ENCODE measurements around the gene SHC2. TPM values are rescaled to one million over a fixed set of nuclear protein-coding genes. Genes with fewer than 3 reads are reported as not detected.

Gene SHC2
- polyA plus RNA-seq, 1 of the 3 experiments (the other 2 are of a cell fraction) = 0.64 TPM

GRCh38 chr19:391207-391557, 69.7 kb downstream of the SHC2 start:
- no peaks in the 10 kb centered on the region for H3K27me3 ChIP-seq (ENCODE audit: insufficient read depth)
- no peaks in the 10 kb centered on the region for H4K20me1 ChIP-seq (ENCODE audit: insufficient read depth)
- no peak overlapping the region for H2AFZ ChIP-seq (ENCODE audit: low read depth)
- no peaks in the 10 kb centered on the region for H3K9me3 ChIP-seq
- H3K4me2 ChIP-seq = no peak overlapping the region
- H3F3A ChIP-seq (replicated peaks; ENCODE audit: insufficient read depth) = peaks cover 21% of the 10 kb centered on the region
- ChIA-PET POLR2A (no interaction called here), CTCF (no interaction called here)
- no peak for TF ChIP-seq SIN3A (IDR thresholded peaks at IDR 0.05; ENCODE audit: borderline replicate concordance, low read depth, low read length)
- TF ChIP-seq NFIC (IDR thresholded peaks at IDR 0.05; ENCODE audit: borderline replicate concordance) = no peak
- no peak for TF ChIP-seq TAF1 (IDR thresholded peaks at IDR 0.05; ENCODE audit: borderline replicate concordance, low read depth, low read length)
- no peak overlapping the region for H3K9ac ChIP-seq
- no peak overlapping the region for H3K27ac ChIP-seq (ENCODE audit: low read depth in 2 of 2, low read length in 1 of 2)
- no peak for DNase-seq
- no peaks in the 10 kb centered on the region for H3K79me2 ChIP-seq (ENCODE audit: insufficient read depth)
- WGBS (ENCODE audit: low lambda C conversion rate) = 29% methylated on average over 2 of the region's 2 CpGs
- H3K9me2 ChIP-seq = no peaks in the 10 kb centered on the region
- H3K4me1 ChIP-seq (ENCODE audit: control insufficient read depth in 1 of 2, insufficient read depth in 2 of 2, low read depth in 1 of 2, low read length in 1 of 2) = peaks cover 0 to 3% of the 10 kb centered on the region in 2 experiments; a peak in 1 of 4 replicates
- no peaks in the 10 kb centered on the region for H3K36me3 ChIP-seq (replicated peaks in 1 of 2; ENCODE audit: control insufficient read depth in 1 of 2, insufficient read depth in 2 of 2, low read length in 1 of 2)
- H3K4me3 ChIP-seq (ENCODE audit: low read depth in 2 of 2, low read length in 1 of 2) = no peak overlapping the region

GRCh38 chr19:390386-391206, 70.2 kb downstream of the SHC2 start:
- peak; percentile 39 for DNase-seq
- peaks cover 16% of the 10 kb centered on the region for H3F3A ChIP-seq (replicated peaks; ENCODE audit: insufficient read depth)
- H3K4me2 ChIP-seq = no peak overlapping the region
- 29% methylated on average over 14 of the region's 30 CpGs for WGBS (ENCODE audit: low lambda C conversion rate)
- no peaks in the 10 kb centered on the region for H3K79me2 ChIP-seq (ENCODE audit: insufficient read depth)
- no peaks in the 10 kb centered on the region for H3K27me3 ChIP-seq (ENCODE audit: insufficient read depth)
- peaks cover 0 to 3% of the 10 kb centered on the region in 2 experiments; a peak in 1 of 4 replicates for H3K4me1 ChIP-seq (ENCODE audit: control insufficient read depth in 1 of 2, insufficient read depth in 2 of 2, low read depth in 1 of 2, low read length in 1 of 2)
- no peak overlapping the region for H3K27ac ChIP-seq (ENCODE audit: low read depth in 2 of 2, low read length in 1 of 2)
- H3K36me3 ChIP-seq (replicated peaks in 1 of 2; ENCODE audit: control insufficient read depth in 1 of 2, insufficient read depth in 2 of 2, low read length in 1 of 2) = no peaks in the 10 kb centered on the region
- H3K9me2 ChIP-seq = no peaks in the 10 kb centered on the region
- ChIA-PET CTCF (no interaction called here), POLR2A (no interaction called here)
- H3K9me3 ChIP-seq = no peaks in the 10 kb centered on the region
- H4K20me1 ChIP-seq (ENCODE audit: insufficient read depth) = no peaks in the 10 kb centered on the region
- H3K4me3 ChIP-seq (ENCODE audit: low read depth in 2 of 2, low read length in 1 of 2) = no peak overlapping the region
- no peak overlapping the region for H2AFZ ChIP-seq (ENCODE audit: low read depth)
- no peak overlapping the region for H3K9ac ChIP-seq
- TF ChIP-seq NRF1 (IDR thresholded peaks at IDR 0.05; ENCODE audit: low read depth, low read length) (no peak), RCOR1 (IDR thresholded peaks at IDR 0.05; ENCODE audit: low read length) (no peak), ZBTB33 (IDR thresholded peaks at IDR 0.05; ENCODE audit: borderline replicate concordance, low read depth) (no peak), EZH2phosphoT487 (IDR thresholded peaks at IDR 0.05; ENCODE audit: borderline replicate concordance, low read depth) (no peak), FOSL2 (IDR thresholded peaks at IDR 0.05; ENCODE audit: borderline replicate concordance, low read depth) (no peak), RFX5 (IDR thresholded peaks at IDR 0.05; ENCODE audit: low read length) (no peak), SMC3 (IDR thresholded peaks at IDR 0.05; ENCODE audit: low read depth, low read length) (no peak)
